ENCODE results near the gene TNFRSF21. TPM values are rescaled to one million over a fixed set of nuclear protein-coding genes. Genes with fewer than 3 reads are reported as not detected.
A peak's percentile ranks its signal among the peaks of the same experiment; 100 is the strongest.

Gene TNFRSF21
- total RNA-seq, 1 experiment from 2014 or later = 47.3 TPM

GRCh38 chr6:47309291-47310130 lies at the start of gene TNFRSF21 (continued):
- TF ChIP-seq, protein P1, sequence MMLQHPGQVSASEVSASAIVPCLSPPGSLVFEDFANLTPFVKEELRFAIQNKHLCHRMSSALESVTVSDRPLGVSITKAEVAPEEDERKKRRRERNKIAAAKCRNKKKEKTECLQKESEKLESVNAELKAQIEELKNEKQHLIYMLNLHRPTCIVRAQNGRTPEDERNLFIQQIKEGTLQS (CRISPR knock-in tag; conservative IDR thresholded peaks at IDR 0.05) = no peak
- TF ChIP-seq KAT7 (CRISPR knock-in tag; IDR thresholded peaks at IDR 0.05; ENCODE audit: borderline replicate concordance) = peak; percentile 69; the same call in 1 of the 2 replicates
- peak; percentile 67; the same call in 1 of the 2 replicates for TF ChIP-seq FOXP4 (CRISPR knock-in tag; IDR thresholded peaks at IDR 0.05)
- peak; percentile 87 for TF ChIP-seq CREM (CRISPR knock-in tag; IDR thresholded peaks at IDR 0.05)
- TF ChIP-seq, protein P2, sequence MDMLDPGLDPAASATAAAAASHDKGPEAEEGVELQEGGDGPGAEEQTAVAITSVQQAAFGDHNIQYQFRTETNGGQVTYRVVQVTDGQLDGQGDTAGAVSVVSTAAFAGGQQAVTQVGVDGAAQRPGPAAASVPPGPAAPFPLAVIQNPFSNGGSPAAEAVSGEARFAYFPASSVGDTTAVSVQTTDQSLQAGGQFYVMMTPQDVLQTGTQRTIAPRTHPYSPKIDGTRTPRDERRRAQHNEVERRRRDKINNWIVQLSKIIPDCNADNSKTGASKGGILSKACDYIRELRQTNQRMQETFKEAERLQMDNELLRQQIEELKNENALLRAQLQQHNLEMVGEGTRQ (CRISPR knock-in tag; IDR thresholded peaks at IDR 0.05) = peak; percentile 78
- TF ChIP-seq, protein P3, sequence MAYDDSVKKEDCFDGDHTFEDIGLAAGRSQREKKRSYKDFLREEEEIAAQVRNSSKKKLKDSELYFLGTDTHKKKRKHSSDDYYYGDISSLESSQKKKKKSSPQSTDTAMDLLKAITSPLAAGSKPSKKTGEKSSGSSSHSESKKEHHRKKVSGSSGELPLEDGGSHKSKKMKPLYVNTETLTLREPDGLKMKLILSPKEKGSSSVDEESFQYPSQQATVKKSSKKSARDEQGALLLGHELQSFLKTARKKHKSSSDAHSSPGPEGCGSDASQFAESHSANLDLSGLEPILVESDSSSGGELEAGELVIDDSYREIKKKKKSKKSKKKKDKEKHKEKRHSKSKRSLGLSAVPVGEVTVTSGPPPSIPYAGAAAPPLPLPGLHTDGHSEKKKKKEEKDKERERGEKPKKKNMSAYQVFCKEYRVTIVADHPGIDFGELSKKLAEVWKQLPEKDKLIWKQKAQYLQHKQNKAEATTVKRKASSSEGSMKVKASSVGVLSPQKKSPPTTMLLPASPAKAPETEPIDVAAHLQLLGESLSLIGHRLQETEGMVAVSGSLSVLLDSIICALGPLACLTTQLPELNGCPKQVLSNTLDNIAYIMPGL (CRISPR knock-in tag; IDR thresholded peaks at IDR 0.05) = peak; percentile 87
- peak; percentile 96 for TF ChIP-seq MAX (CRISPR knock-in tag; IDR thresholded peaks at IDR 0.05)
- TF ChIP-seq MYBL2 (CRISPR knock-in tag; IDR thresholded peaks at IDR 0.05) = peak; percentile 65; the same call in 1 of the 2 replicates
- TF ChIP-seq, protein P4, sequence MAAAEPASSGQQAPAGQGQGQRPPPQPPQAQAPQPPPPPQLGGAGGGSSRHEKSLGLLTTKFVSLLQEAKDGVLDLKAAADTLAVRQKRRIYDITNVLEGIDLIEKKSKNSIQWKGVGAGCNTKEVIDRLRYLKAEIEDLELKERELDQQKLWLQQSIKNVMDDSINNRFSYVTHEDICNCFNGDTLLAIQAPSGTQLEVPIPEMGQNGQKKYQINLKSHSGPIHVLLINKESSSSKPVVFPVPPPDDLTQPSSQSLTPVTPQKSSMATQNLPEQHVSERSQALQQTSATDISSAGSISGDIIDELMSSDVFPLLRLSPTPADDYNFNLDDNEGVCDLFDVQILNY (CRISPR knock-in tag; IDR thresholded peaks at IDR 0.05) = 0 out of 2 replicates have a peak, but pooled peaks have one; percentile 66
- TF ChIP-seq GRHL2 (CRISPR knock-in tag; IDR thresholded peaks at IDR 0.05; ENCODE audit: insufficient replicate concordance, severe bottlenecking) = no peak
- peak; percentile 83 for TF ChIP-seq GABPB1 (CRISPR knock-in tag; IDR thresholded peaks at IDR 0.05)
- peak; percentile 68; the same call in 1 of the 2 replicates for TF ChIP-seq IRF1 (CRISPR knock-in tag; IDR thresholded peaks at IDR 0.05)
- no peak for TF ChIP-seq TEAD4 (CRISPR knock-in tag; IDR thresholded peaks at IDR 0.05)
- no peak for TF ChIP-seq MLX (CRISPR knock-in tag; IDR thresholded peaks at IDR 0.05)
- TF ChIP-seq TEAD1 (CRISPR knock-in tag; IDR thresholded peaks at IDR 0.05) = peak; percentile 90
- no peak for TF ChIP-seq ZNF512 (CRISPR knock-in tag; IDR thresholded peaks at IDR 0.05; ENCODE audit: borderline replicate concordance)
- peak; percentile 79; the same call in 1 of the 2 replicates for TF ChIP-seq ETV6 (CRISPR knock-in tag; IDR thresholded peaks at IDR 0.05)
- peak; percentile 92 for TF ChIP-seq SMAD3 (CRISPR knock-in tag; IDR thresholded peaks at IDR 0.05; ENCODE audit: borderline replicate concordance)
- TF ChIP-seq E2F4 (CRISPR knock-in tag; IDR thresholded peaks at IDR 0.05; ENCODE audit: borderline replicate concordance, low read depth) = no peak
- no peak for TF ChIP-seq JAZF1 (CRISPR knock-in tag; IDR thresholded peaks at IDR 0.05)
- peak; percentile 91; the same call in 1 of the 2 replicates for TF ChIP-seq ZBTB43 (CRISPR knock-in tag; IDR thresholded peaks at IDR 0.05)
- TF ChIP-seq FOXP1 (CRISPR knock-in tag; IDR thresholded peaks at IDR 0.05; ENCODE audit: borderline replicate concordance) = peak; percentile 86; the same call in 1 of the 2 replicates
- TF ChIP-seq ZNF263 (CRISPR knock-in tag; IDR thresholded peaks at IDR 0.05; ENCODE audit: low read depth) = no peak
- TF ChIP-seq GTF2I (CRISPR knock-in tag; conservative IDR thresholded peaks at IDR 0.05) = no peak

Data from WTC11 (cell line).